Thyroid gland (tissue), 4 donors: ENCODE results near the gene EDEM1. TPM values are rescaled to one million over a fixed set of nuclear protein-coding genes. Genes with fewer than 3 reads are reported as not detected.

Experiments
- DNase-seq, 2 donors: peaks; one replicate each; pipeline ENCODE4 v3.0.0-alpha.2; 2019
- H3K27ac ChIP-seq, 3 donors: fragments of 200-600 bp; sonication (generic); 1 replicate in 2 of 3; 2 replicates in 1 of 3; pipeline ENCODE4 v1.5.1; 2016 to 2019; ENCODE audit warnings: mild to moderate bottlenecking in 1 of 3, moderate library complexity in 1 of 3
- H3K27me3 ChIP-seq: fragments of 200-600 bp; sonication (generic); one replicate; pipeline ENCODE4 v1.5.1; 2019
- H3K36me3 ChIP-seq, 2 donors: fragments of 200-600 bp; sonication (generic); one replicate each; pipeline ENCODE4 v1.5.1; 2016 to 2019
- H3K4me1 ChIP-seq, 2 donors: fragments of 200-600 bp; sonication (generic); one replicate each; pipeline ENCODE4 v1.5.1; 2017 to 2019
- H3K4me3 ChIP-seq, 3 donors: fragments of 200-600 bp; sonication (generic); replicated peaks in 1 of 3; 1 replicate in 2 of 3; 2 replicates in 1 of 3; pipeline ENCODE4 v1.5.1; 2016; ENCODE audit warnings: mild to moderate bottlenecking in 1 of 3
- H3K9me3 ChIP-seq: fragments of 200-600 bp; sonication (generic); one replicate; pipeline ENCODE4 v1.5.1; 2017
- CTCF ChIP-seq, 6 experiments: fragments of 200-600 bp in 3 of 6; fragments of 450-650 bp in 3 of 6; sonication (generic) in 3 of 6; IDR thresholded peaks; one replicate each; pipeline ENCODE4 v1.5.1; 2016 to 2019; ENCODE audit warnings: antibody characterized with exemption in 6 of 6, mild to moderate bottlenecking in 2 of 6, inconsistent platforms in 1 of 6, moderate library complexity in 1 of 6
- POLR2A ChIP-seq, 2 donors: fragments of 450-650 bp; IDR thresholded peaks; one replicate each; pipeline ENCODE4 v1.6.1; 2017; ENCODE audit warnings: antibody characterized with exemption in 2 of 2, mild to moderate bottlenecking in 2 of 2, moderate library complexity in 1 of 2
- WGBS, 2 donors: methylation state at CpG; one replicate each; pipeline ENCODE4 v1.1.5; 2017; 5-methylcytosine and 5-hydroxymethylcytosine counted together
- intact Hi-C: fragments of 100-400 bp; cut with DNase I; formaldehyde crosslinking; loops from one replicate; pipeline ENCODE4 v1.15.1; 2023
- total RNA-seq, 4 donors: library from RNA; depleted of rRNA; stranded (reverse); fragments of >200 nt; gene quantifications; one replicate each; pipeline ENCODE4 v1.2.3, GENCODE V29; 2016

EDEM1 gene
- total RNA-seq, 4 donors from 2014 or later: 26.1 to 58.4 (median 43.0) TPM

DNA sequence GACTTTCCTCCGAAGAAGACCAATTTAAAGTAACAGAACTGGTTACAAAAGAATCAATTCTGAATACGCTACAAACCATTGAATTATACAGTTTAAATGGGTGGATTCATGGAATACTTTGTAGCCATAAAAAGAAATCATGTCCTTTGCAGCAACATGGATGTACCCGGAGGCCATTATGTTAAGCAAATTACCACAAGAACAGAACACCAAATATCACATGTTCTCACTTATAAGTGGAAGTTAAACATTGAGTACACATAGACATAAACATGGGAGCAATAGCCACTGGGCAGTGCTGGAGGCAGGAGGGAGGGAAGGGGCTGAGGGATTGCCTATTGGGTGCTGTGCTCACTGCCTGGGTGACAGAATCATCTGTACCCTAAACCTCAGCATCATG lies 61.3 kb downstream of the EDEM1 start:
- no peak overlapping the region for H3K27ac ChIP-seq
- no peak for DNase-seq
- no peaks in the 10 kb centered on the region for H3K9me3 ChIP-seq
- TF ChIP-seq POLR2A (IDR thresholded peaks at IDR 0.05): no peak
- TF ChIP-seq CTCF (IDR thresholded peaks at IDR 0.05): no peak
- intact Hi-C loops: no loop called here
- 92 to 94% methylated on average over 3 of the region's 3 CpGs for WGBS, 2 donors
- no peaks in the 10 kb centered on the region for H3K27me3 ChIP-seq
- H3K4me1 ChIP-seq: peaks cover 0 to 7% of the 10 kb centered on the region in 2 donors
- no peaks in the 10 kb centered on the region for H3K36me3 ChIP-seq
- no peak overlapping the region for H3K4me3 ChIP-seq

GRCh38 chr3:5250467-5251195 lies 63.1 kb downstream of the EDEM1 start:
- Histone ChIP-seq H3K4me1 (peaks cover 0 to 12% of the 10 kb centered on the region in 2 donors), H3K36me3 (no peaks in the 10 kb centered on the region), H3K27me3 (no peaks in the 10 kb centered on the region), H3K9me3 (no peaks in the 10 kb centered on the region), H3K4me3 (no peak overlapping the region), H3K27ac (no peak overlapping the region)
- intact Hi-C loops: no loop called here
- no peak for TF ChIP-seq CTCF (IDR thresholded peaks at IDR 0.05)
- no peak for TF ChIP-seq POLR2A (IDR thresholded peaks at IDR 0.05)
- DNase-seq: no peak
- WGBS, 2 donors: 49 to 55% methylated on average over 9 of the region's 9 CpGs

DNA sequence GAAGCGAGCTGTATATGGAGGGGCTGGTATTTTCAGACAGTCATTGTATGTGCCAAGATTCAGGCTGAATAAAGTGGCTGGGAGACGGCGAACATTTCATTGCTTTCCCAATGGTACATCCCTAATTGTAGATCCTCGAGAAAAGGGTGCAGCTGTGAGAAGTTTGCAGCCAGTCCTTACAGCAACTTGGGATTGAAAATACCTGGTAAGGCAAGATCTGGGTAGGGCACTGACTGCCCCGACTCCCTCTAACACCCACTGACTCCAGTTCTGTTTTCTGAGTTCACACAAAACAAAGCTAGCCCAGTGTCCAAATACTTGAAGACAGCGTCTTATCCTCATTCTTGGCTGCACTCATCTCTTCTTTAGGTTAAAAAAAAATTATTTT lies 63.7 kb downstream of the EDEM1 start:
- no peaks in the 10 kb centered on the region for H3K36me3 ChIP-seq
- H3K4me3 ChIP-seq: no peak overlapping the region
- H3K4me1 ChIP-seq: peaks cover 0 to 12% of the 10 kb centered on the region in 2 donors
- no peaks in the 10 kb centered on the region for H3K27me3 ChIP-seq
- no peak overlapping the region for H3K27ac ChIP-seq
- WGBS, 2 donors: 10 to 33% methylated on average over 6 of the region's 6 CpGs
- no peaks in the 10 kb centered on the region for H3K9me3 ChIP-seq
- no peak for DNase-seq
- no peak for TF ChIP-seq POLR2A (IDR thresholded peaks at IDR 0.05)
- no peak for TF ChIP-seq CTCF (IDR thresholded peaks at IDR 0.05)
- intact Hi-C loops: no loop called here

DNA sequence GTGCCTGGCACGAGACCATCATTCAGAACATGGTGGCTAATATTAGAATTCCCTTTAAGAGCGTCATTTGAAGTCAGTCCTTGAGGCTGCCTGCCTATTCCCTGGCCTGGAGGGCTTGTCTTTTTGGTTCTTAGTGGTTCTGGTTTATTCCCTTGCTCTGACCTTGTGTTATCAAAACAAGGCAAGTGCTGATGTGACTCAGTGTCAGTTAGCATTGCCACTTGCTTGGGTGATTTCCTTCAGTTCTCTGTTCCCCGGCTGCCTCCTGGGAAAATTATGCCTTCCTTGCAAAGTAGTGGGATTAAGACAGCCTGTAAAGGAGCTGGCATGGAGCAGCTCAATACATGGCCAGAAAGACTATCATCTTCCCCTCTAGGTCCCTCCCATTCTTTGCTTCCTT lies 64.6 kb downstream of the EDEM1 start:
- no peak for TF ChIP-seq CTCF (IDR thresholded peaks at IDR 0.05)
- TF ChIP-seq POLR2A (IDR thresholded peaks at IDR 0.05): no peak
- WGBS, 2 donors: 93 to 96% methylated on average over 3 of the region's 3 CpGs
- Histone ChIP-seq H3K36me3 (no peaks in the 10 kb centered on the region), H3K9me3 (no peaks in the 10 kb centered on the region), H3K4me3 (no peak overlapping the region), H3K27me3 (no peaks in the 10 kb centered on the region), H3K4me1 (peaks cover 0 to 12% of the 10 kb centered on the region in 2 donors), H3K27ac (no peak overlapping the region)
- no peak for DNase-seq
- intact Hi-C loops: no loop called here

DNA sequence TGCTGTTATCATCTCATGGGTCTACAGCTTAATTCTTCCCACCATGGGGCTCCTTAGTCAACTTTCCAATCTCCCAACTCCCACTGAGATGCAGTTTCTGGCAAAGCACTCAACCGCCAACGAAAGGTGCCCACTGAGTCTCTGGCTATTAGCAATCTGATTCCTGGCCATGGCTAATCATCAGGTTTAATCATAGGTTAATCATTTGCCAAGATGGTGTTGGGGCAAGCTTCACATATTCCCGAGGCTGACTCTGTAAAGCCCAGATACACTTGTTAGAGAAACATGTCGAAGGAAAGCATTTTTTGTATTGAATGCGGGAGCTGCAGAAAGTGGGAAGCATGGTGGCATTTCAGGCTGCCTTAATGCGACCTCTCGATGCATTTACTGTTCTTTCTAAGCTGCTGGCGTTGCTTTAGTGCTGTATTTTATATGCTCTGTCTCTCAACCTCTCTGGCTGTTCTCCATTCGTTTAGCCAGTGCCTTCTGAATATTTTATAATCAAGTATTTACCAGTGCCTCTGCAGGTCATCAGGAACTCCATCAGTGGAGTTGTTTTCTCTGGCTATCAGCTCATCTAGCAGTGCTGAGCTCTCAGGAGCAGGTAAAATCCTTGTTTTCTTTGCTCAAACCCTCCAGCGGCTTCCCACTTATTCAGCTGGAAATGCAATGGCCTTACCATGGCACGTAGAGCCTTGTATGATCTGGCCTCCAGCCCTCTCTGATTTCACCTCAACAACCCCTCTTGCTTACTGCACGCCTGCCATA lies 67.0 kb downstream of the EDEM1 start:
- no peaks in the 10 kb centered on the region for H3K36me3 ChIP-seq
- 64 to 65% methylated on average over 12 of the region's 12 CpGs for WGBS, 2 donors
- intact Hi-C loops: no loop called here

More for the DNA sequence above, 67.0 kb downstream of the EDEM1 start:
- no peak for DNase-seq
- no peaks in the 10 kb centered on the region for H3K27me3 ChIP-seq
- no peaks in the 10 kb centered on the region for H3K9me3 ChIP-seq
- no peak for TF ChIP-seq CTCF (IDR thresholded peaks at IDR 0.05)
- no peak for TF ChIP-seq POLR2A (IDR thresholded peaks at IDR 0.05)
- peaks cover 7 to 19% of the 10 kb centered on the region in 2 donors for H3K4me1 ChIP-seq
- H3K27ac ChIP-seq: no peak overlapping the region
- H3K4me3 ChIP-seq: no peak overlapping the region
